Measurements from ENCODE around the gene PRPF38B.
"Not testable (repeated sequence)": the region's sequence is repeated elsewhere in the genome, so short reads cannot be mapped to it uniquely, and the experiment has no call there.

Gene PRPF38B

GRCh38 chr1:108702109-108702508 is 10.0 kb downstream of the PRPF38B start:
- not testable (repeated sequence) for H3K27ac ChIP-seq (ENCODE audit: low read length); H3K4me1 ChIP-seq (ENCODE audit: control insufficient read depth, insufficient read depth, low read length); H3K27me3 ChIP-seq (ENCODE audit: control insufficient read depth, insufficient read depth, low read length); H3K9me3 ChIP-seq (ENCODE audit: control insufficient read depth, insufficient read depth, low read length); H3K4me3 ChIP-seq (ENCODE audit: low read length); DNase-seq (ENCODE audit: low read depth, low spot score)
- peaks cover 15% of the 10 kb centered on the region; the same call in 1 of the 2 replicates for H3K36me3 ChIP-seq (ENCODE audit: control insufficient read depth, insufficient read depth, low read length)
- no CpG with 5 or more reads among the region's 6 CpGs for WGBS (ENCODE audit: insufficient coverage, insufficient read length)

GRCh38 chr1:108703939-108704338 is 11.8 kb downstream of the PRPF38B start:
- Histone ChIP-seq H3K4me1 (ENCODE audit: control insufficient read depth, insufficient read depth, low read length) (no peaks in the 10 kb centered on the region), H3K27ac (ENCODE audit: low read length) (no peak overlapping the region), H3K9me3 (ENCODE audit: control insufficient read depth, insufficient read depth, low read length) (no peaks in the 10 kb centered on the region), H3K4me3 (ENCODE audit: low read length) (no peak overlapping the region), H3K27me3 (ENCODE audit: control insufficient read depth, insufficient read depth, low read length) (no peaks in the 10 kb centered on the region), H3K36me3 (ENCODE audit: control insufficient read depth, insufficient read depth, low read length) (peaks cover 10% of the 10 kb centered on the region; the same call in 1 of the 2 replicates)
- WGBS (ENCODE audit: insufficient coverage, insufficient read length): no CpG with 5 or more reads among the region's 6 CpGs
- no peak for DNase-seq (ENCODE audit: low read depth, low spot score)

DNA sequence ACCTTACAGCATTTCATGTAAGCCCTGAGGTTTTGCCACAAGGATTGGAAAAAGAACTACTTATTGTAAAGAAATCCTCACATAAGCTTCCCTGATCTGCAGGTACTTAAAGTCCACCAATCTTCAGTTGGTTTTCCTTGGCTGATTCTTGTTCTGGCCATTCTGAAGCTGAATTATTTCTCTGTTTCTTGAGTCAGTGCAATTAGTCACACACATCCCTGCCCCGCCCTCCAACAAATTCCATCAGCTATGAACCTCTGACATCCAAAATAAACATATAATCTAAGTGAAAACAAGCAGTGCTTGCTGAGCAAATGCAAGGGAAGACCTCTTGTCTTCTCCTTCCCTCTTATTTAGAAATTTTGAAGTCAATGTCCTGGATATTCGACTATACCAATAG is 12.4 kb downstream of the PRPF38B start:
- Histone ChIP-seq H3K27ac (ENCODE audit: low read length) (no peak overlapping the region), H3K27me3 (ENCODE audit: control insufficient read depth, insufficient read depth, low read length) (no peaks in the 10 kb centered on the region), H3K9me3 (ENCODE audit: control insufficient read depth, insufficient read depth, low read length) (no peaks in the 10 kb centered on the region), H3K4me3 (ENCODE audit: low read length) (no peak overlapping the region), H3K36me3 (ENCODE audit: control insufficient read depth, insufficient read depth, low read length) (peaks cover 10% of the 10 kb centered on the region; the same call in 1 of the 2 replicates), H3K4me1 (ENCODE audit: control insufficient read depth, insufficient read depth, low read length) (no peaks in the 10 kb centered on the region)
- DNase-seq (ENCODE audit: low read depth, low spot score): no peak
- WGBS (ENCODE audit: insufficient coverage, insufficient read length): no CpG with 5 or more reads among the region's 2 CpGs

GRCh38 chr1:108706643-108707042 is 14.5 kb downstream of the PRPF38B start:
- Histone ChIP-seq H3K27ac (ENCODE audit: low read length) (no peak overlapping the region), H3K4me1 (ENCODE audit: control insufficient read depth, insufficient read depth, low read length) (no peaks in the 10 kb centered on the region), H3K4me3 (ENCODE audit: low read length) (no peak overlapping the region), H3K27me3 (ENCODE audit: control insufficient read depth, insufficient read depth, low read length) (no peaks in the 10 kb centered on the region), H3K9me3 (ENCODE audit: control insufficient read depth, insufficient read depth, low read length) (no peaks in the 10 kb centered on the region), H3K36me3 (ENCODE audit: control insufficient read depth, insufficient read depth, low read length) (peaks cover 2% of the 10 kb centered on the region; the same call in 1 of the 2 replicates)
- DNase-seq (ENCODE audit: low read depth, low spot score): no peak
- WGBS (ENCODE audit: insufficient coverage, insufficient read length): no CpG with 5 or more reads among the region's 3 CpGs

DNA sequence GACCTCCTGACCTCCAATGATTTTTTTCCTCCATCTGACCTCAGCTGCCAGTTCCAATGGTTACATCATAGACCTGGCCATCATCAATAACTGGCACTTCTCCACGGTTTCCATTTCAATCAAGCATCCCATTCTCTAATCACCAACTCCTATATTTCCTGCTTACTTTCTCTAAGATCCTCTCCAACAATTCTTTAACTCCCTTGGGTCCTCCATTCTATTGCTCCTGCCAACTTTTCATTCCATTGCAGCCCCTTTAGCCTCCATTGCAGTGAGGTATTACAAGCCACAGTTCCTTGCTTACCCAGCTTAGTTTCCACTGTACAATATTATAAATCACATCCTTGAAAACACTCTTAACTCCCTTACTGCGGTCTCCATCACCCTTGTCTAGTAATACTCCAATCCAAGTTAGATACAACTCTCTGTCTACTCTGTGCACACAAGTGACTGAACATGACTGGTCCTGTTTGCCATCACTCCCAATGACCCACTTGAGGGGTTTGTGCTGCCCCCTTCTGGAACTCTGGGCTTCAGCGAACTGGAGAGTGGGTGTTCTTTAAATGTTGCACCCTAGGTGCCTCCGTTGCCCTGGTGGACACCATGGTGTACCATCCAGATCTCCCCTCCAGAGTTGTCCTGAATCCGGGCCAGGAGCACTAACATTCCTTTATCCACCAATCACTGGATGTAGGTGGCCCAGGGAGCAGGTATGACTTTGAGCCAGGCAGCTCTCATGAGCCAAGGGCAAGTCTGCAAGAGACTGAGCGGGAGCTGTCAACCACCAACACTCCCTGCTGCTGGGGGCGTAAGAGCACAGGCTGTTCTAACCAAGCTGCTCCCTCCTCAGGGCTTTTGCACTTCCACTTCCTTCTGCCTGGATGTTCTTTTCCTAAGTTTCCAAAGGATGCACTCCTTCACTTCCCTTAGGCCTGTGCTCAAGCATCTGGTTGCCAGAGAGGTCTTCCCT is 16.9 kb downstream of the PRPF38B start:
- no CpG with 5 or more reads among the region's 7 CpGs for WGBS (ENCODE audit: insufficient coverage, insufficient read length)

GRCh38 chr1:108712606-108713150 is 20.6 kb downstream of the PRPF38B start, which contains the start of gene FNDC7:
TSS of gene FNDC7 (plus strand) at chr1:108712908. CDS start at chr1:108712934, 26 bp downstream.
- WGBS (ENCODE audit: insufficient coverage, insufficient read length): no CpG with 5 or more reads among the region's 9 CpGs
- H3K4me3 ChIP-seq (ENCODE audit: low read length): no peak within 1 kb of the TSS
- no peaks in the 10 kb centered on the region for H3K36me3 ChIP-seq (ENCODE audit: control insufficient read depth, insufficient read depth, low read length)
- DNase-seq (ENCODE audit: low read depth, low spot score): peak; percentile 71
- no peaks in the 10 kb centered on the region for H3K9me3 ChIP-seq (ENCODE audit: control insufficient read depth, insufficient read depth, low read length)
- H3K27ac ChIP-seq (ENCODE audit: low read length): no peak within 1 kb of the TSS
- peaks cover 3% of the 10 kb centered on the region; the same call in 1 of the 2 replicates for H3K4me1 ChIP-seq (ENCODE audit: control insufficient read depth, insufficient read depth, low read length)
- no peaks in the 10 kb centered on the region for H3K27me3 ChIP-seq (ENCODE audit: control insufficient read depth, insufficient read depth, low read length)

More for the DNA sequence above, 16.9 kb downstream of the PRPF38B start:
- no peak for DNase-seq (ENCODE audit: low read depth, low spot score)
- no peak overlapping the region for H3K27ac ChIP-seq (ENCODE audit: low read length)
- H3K27me3 ChIP-seq (ENCODE audit: control insufficient read depth, insufficient read depth, low read length): no peaks in the 10 kb centered on the region
- no peaks in the 10 kb centered on the region for H3K36me3 ChIP-seq (ENCODE audit: control insufficient read depth, insufficient read depth, low read length)
- H3K4me1 ChIP-seq (ENCODE audit: control insufficient read depth, insufficient read depth, low read length): peaks cover 2% of the 10 kb centered on the region; the same call in 1 of the 2 replicates
- no peak overlapping the region for H3K4me3 ChIP-seq (ENCODE audit: low read length)
- H3K9me3 ChIP-seq (ENCODE audit: control insufficient read depth, insufficient read depth, low read length): no peaks in the 10 kb centered on the region

- Histone ChIP-seq H3K36me3 (ENCODE audit: control insufficient read depth, insufficient read depth, low read length) (no peaks in the 10 kb centered on the region), H3K27me3 (ENCODE audit: control insufficient read depth, insufficient read depth, low read length) (no peaks in the 10 kb centered on the region), H3K4me1 (ENCODE audit: control insufficient read depth, insufficient read depth, low read length) (peaks cover 6% of the 10 kb centered on the region; the same call in 1 of the 2 replicates), H3K9me3 (ENCODE audit: control insufficient read depth, insufficient read depth, low read length) (no peaks in the 10 kb centered on the region), H3K27ac (ENCODE audit: low read length) (no peak overlapping the region), H3K4me3 (ENCODE audit: low read length) (no peak overlapping the region)
- no CpG with 5 or more reads among the region's 5 CpGs for WGBS (ENCODE audit: insufficient coverage, insufficient read length)
- DNase-seq (ENCODE audit: low read depth, low spot score): no peak
Measured at GRCh38 chr1:108715932-108716331, 23.8 kb downstream of the PRPF38B start.

- no peaks in the 10 kb centered on the region for H3K9me3 ChIP-seq (ENCODE audit: control insufficient read depth, insufficient read depth, low read length)
- H3K4me1 ChIP-seq (ENCODE audit: control insufficient read depth, insufficient read depth, low read length): peaks cover 6% of the 10 kb centered on the region; the same call in 1 of the 2 replicates
- no peak overlapping the region for H3K27ac ChIP-seq (ENCODE audit: low read length)
- no CpG with 5 or more reads among the region's 2 CpGs for WGBS (ENCODE audit: insufficient coverage, insufficient read length)
- DNase-seq (ENCODE audit: low read depth, low spot score): no peak
- no peaks in the 10 kb centered on the region for H3K36me3 ChIP-seq (ENCODE audit: control insufficient read depth, insufficient read depth, low read length)
- H3K27me3 ChIP-seq (ENCODE audit: control insufficient read depth, insufficient read depth, low read length): no peaks in the 10 kb centered on the region
- H3K4me3 ChIP-seq (ENCODE audit: low read length): no peak overlapping the region
Measured at GRCh38 chr1:108716437-108717230, 24.5 kb downstream of the PRPF38B start.

GRCh38 chr1:108717774-108718316 is 25.7 kb downstream of the PRPF38B start:
- DNase-seq (ENCODE audit: low read depth, low spot score): no peak
- H3K9me3 ChIP-seq (ENCODE audit: control insufficient read depth, insufficient read depth, low read length): no peaks in the 10 kb centered on the region
- no peak overlapping the region for H3K27ac ChIP-seq (ENCODE audit: low read length)
- no CpG with 5 or more reads among the region's 9 CpGs for WGBS (ENCODE audit: insufficient coverage, insufficient read length)
- H3K27me3 ChIP-seq (ENCODE audit: control insufficient read depth, insufficient read depth, low read length): no peaks in the 10 kb centered on the region
- H3K36me3 ChIP-seq (ENCODE audit: control insufficient read depth, insufficient read depth, low read length): no peaks in the 10 kb centered on the region
- H3K4me3 ChIP-seq (ENCODE audit: low read length): no peak overlapping the region
- H3K4me1 ChIP-seq (ENCODE audit: control insufficient read depth, insufficient read depth, low read length): peaks cover 5% of the 10 kb centered on the region; the same call in 1 of the 2 replicates
